HG03097 (cell line): ENCODE results near the gene SOX5.

Experiments used
- ATAC-seq: cut with Tn5 transposase; IDR thresholded peaks from one replicate; pipeline ENCODE4 v1.9.1; 2021; ENCODE audit not compliant: unreplicated experiment, low FRiP score

The SOX5 gene

DNA sequence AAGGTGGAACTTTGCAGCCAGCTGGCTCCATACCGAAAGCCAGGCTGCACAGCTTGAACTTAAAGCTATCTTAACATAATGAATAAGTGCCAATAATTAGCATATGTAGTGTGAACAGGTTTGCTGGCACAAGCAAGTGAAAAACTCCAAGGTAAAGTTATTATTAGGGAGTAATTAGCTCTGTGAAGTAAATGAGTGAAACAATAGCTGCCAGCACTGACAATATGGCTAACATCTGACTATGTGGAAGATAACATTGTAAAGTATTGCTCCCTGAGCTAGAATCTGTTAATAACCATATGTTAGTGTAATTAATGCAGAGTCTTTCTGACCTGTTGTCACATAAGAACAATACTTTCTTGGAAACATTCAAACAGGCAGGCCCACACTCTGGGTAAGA, 246.4 kb downstream of the SOX5 start:
- ATAC-seq, result no peak

DNA sequence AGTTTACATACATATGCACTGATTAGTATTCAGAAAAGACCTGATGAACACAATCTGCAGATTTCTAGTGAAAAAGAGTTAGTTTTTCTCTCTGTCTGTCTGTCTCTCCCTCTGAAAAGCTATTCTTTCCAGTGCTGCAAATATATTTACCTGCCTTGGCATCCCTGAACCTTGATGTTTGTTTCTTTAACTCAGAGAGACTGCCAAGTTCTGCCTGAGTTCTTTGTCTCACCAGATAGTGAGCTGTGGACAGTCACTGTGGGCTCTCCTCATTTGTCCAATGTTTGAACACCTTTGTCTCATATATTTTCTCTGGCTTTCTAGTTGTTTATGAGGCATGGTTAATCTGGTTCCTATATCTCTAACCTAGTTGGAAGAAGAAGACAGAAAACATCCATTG, 250.4 kb downstream of the SOX5 start:
- no peak for ATAC-seq

- ATAC-seq, result no peak
Observed at GRCh38 chr12:23694920-23695319, 254.6 kb downstream of the SOX5 start.

DNA sequence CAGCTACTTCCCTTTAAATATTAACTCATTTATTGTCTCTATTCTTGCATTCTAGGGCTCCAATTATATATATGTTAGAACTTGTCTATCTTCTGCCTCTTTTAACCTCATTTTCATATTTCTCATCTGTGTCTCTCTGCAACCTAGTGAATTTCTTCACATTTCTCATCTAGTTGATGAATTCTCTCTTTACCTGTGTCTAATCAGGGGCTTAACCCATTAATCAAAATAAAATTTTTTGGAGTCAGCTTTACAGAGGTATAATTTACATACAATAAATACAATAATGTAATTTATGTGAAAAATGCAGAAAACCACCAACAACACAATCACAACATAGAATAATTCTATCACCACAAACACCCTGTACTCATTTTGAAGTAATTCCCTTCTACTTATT, 255.2 kb downstream of the SOX5 start:
- no peak for ATAC-seq

DNA sequence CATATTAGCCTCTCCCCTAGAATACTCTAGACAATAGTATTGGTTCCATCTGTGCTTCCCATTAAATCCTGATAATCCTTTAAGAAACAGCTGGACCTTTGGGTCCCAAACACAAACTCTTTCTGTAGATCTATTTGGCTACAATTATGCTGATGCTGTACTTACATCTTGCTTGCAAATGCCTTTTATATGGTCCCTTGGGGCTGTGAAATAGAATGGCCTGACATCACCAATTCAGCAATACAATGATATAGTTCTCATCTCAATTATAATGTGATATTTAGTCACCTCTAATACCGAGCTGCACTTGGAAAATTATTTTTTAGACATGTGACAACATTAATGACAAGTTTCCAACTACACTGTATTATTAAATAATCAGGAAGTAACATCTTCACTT, 261.5 kb downstream of the SOX5 start:
- ATAC-seq, result no peak

DNA sequence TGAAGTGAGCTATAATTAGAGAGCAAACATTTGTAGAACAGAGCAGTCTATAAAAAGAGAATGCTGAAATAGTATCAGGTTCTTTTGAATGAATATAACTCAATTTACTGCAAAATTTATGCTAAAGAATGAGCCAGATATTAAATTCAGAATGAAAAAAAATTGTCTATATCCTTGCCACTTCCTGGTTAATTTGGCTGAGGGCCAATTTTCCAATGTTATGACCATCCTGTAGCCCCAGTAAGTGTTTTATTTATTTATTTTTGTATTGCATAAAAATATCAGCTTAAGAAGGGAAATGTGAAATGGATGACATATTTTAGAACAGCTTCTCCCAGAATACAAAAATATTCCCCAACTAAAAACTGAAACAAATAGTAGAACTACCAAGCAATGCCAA, 263.4 kb downstream of the SOX5 start:
- no peak for ATAC-seq

GRCh38 chr12:23684121-23684520, 265.3 kb downstream of the SOX5 start:
- ATAC-seq, result no peak

- ATAC-seq, result no peak
Observed at GRCh38 chr12:23681237-23681636, 268.2 kb downstream of the SOX5 start.

- no peak for ATAC-seq
Observed at GRCh38 chr12:23674064-23674463, 275.4 kb downstream of the SOX5 start.

DNA sequence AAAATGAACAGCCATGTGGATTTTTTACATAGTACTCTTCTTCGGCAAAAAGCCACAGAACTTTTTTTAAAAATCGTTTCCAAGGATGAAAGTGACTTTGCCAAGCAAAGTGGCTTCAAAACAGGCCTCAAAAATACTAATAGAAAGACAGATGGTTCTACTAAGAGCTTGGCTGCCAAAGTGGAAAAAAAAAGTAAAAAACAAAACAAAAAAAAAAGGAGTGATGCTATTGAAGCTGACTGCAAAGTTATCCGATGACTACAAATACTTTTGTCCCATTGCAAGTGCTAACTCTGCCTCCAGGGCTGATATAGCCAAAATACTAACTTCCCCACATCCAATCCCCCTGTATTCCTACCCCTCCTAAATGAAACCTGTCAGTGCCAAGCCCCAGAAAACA, 277.6 kb downstream of the SOX5 start:
- ATAC-seq, result no peak

GRCh38 chr12:23670684-23671083, 278.8 kb downstream of the SOX5 start:
- ATAC-seq, result no peak

GRCh38 chr12:23669691-23670090, 279.8 kb downstream of the SOX5 start:
- ATAC-seq, result no peak

DNA sequence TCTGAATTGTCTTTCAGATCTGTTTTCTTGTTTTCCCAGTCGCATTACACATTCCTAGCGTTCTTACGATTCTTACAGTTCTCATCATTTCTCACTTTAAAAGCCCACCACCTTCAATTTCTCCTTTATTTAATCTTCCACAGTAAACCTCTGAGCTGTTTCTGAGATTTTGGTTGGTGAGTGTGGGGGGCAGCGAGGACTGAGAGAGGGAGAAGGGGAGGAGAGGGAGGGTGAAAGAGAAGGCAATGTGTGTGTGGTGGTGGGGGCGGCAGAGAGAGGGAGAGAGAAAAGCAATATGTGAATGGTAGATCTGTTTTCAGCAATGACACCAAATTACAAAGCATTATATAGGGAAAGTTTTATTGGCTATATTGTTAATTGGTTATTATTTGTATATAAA, 282.6 kb downstream of the SOX5 start:
- ATAC-seq, result no peak

- no peak for ATAC-seq
Observed at GRCh38 chr12:23662966-23663365, 286.5 kb downstream of the SOX5 start.

GRCh38 chr12:23659131-23659530, 290.3 kb downstream of the SOX5 start:
- ATAC-seq, result no peak

DNA sequence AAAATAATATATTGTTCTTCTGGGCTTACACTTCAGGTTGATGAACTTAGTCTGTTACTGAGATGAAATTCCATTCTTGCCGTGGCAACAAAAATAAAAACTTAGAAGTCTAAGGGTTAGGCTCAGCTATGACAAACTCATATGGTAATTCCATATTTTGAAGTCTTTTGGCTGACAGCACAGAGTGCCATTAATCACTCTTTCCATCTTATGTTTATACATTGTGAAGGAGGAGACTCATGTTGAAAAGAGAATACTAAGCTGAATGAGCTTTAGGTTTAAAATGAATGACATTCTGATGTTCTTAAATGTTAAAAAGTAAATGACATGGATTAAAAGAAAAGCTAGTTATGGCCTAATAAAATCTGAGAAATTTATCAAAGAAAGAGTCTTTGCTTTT, 291.9 kb downstream of the SOX5 start:
- ATAC-seq, result no peak

GRCh38 chr12:23655884-23656283, 293.6 kb downstream of the SOX5 start:
- ATAC-seq, result no peak

- ATAC-seq, result no peak
Observed at GRCh38 chr12:23655112-23655511, 294.4 kb downstream of the SOX5 start.

- ATAC-seq, result no peak
Observed at GRCh38 chr12:23648546-23648945, 300.9 kb downstream of the SOX5 start.

DNA sequence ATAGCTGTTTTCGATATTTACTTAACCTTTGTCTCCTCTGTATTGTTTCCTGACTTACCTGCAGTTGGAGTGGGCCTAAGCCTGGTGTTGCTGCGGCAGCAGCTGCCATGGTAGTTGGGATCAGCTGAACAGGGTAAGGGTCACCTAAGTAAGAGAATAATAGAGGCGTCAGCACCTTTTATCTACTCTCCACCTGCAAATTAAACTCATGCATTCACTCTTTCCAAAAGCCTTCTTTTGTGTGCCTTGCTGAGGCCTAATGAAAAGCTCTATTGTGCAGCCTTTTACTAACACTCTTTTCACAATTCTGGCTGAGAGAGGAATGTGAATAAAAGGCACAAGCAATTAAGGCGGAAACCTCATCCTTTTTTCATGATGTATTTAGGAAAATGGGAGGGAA, 308.7 kb downstream of the SOX5 start:
- no peak for ATAC-seq

DNA sequence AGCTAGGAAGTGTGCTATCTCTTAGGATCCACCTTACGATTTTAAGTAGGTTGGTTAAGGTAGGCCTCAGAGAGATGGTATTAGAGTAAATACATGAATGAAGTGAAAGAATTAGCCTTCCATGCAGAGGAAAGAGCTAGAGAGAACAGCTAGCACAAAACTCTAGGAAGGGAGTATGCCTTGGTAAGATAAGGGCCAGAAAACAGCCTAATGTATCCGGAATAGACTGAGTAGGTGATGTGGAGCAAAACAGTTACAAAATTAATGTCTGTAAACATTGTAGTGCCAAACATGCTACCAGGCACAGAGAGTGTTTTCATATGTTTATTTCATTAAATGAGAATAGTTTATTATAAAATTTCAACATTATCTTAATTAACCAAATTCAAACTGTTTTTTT, 315.1 kb downstream of the SOX5 start:
- ATAC-seq, result no peak

DNA sequence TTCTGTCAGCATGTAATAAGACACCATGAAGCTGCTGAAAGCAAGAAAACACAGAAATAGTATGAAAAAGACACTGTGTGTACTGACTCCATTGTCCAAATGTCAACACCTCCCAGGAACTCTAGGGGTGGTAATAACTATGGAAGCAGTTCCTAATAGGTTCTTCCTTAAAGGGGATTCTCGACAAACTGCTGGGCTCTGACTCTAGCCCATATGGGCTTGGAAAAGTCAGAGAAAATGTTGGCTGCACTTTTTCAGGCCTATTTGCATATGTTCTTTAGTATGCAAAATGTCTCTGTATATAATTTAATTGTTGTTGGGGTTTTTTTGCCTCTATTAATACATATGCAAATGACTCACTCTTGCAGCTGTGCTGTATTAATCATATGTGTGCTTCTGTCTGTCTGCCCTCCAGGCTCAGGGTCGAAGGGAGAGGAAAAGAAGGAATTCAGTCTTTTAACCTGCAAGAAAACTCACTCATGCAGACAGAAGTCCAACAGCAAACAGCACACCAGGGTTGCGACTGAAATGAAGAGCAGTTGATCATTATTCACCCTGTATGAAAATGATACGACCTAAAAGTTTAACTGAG, 317.6 kb downstream of the SOX5 start:
- ATAC-seq, result no peak

- ATAC-seq, result no peak
Observed at GRCh38 chr12:23630524-23630923, 318.9 kb downstream of the SOX5 start.
